Uterus (tissue), 4 donors: ENCODE results near the gene ALOX5AP. TPM values are rescaled to one million over a fixed set of nuclear protein-coding genes. Genes with fewer than 3 reads are reported as not detected.

Experiments used
- DNase-seq, 2 donors: peaks; one replicate each; pipeline ENCODE4 v3.0.0-alpha.2; 2019 to 2020
- H3K27ac ChIP-seq, 2 donors: fragments of 200-600 bp; sonication (generic); 1 replicate in 1 of 2; 2 replicates in 1 of 2; pipeline ENCODE4 v1.5.1; 2016 to 2018
- H3K27me3 ChIP-seq, 2 donors: fragments of 200-600 bp; sonication (generic); one replicate each; pipeline ENCODE4 v1.5.1; 2018 to 2019; ENCODE audit warnings: control low read depth in 1 of 2
- H3K36me3 ChIP-seq, 2 donors: fragments of 200-600 bp; sonication (generic); one replicate each; pipeline ENCODE4 v1.5.1; 2019; ENCODE audit warnings: control low read depth in 1 of 2
- H3K4me1 ChIP-seq, 2 donors: fragments of 200-600 bp; sonication (generic); one replicate each; pipeline ENCODE4 v1.5.1; 2018 to 2019; ENCODE audit warnings: control low read depth in 1 of 2
- H3K4me3 ChIP-seq, 2 donors: fragments of 200-600 bp; sonication (generic); 1 replicate in 1 of 2; 2 replicates in 1 of 2; pipeline ENCODE4 v1.5.1; 2018 to 2019; ENCODE audit warnings: mild to moderate bottlenecking in 1 of 2
- H3K9me3 ChIP-seq, 2 donors: fragments of 200-600 bp; sonication (generic); one replicate each; pipeline ENCODE4 v1.5.1; 2019; ENCODE audit warnings: control low read depth in 1 of 2
- POLR2A ChIP-seq, 2 donors: fragments of 450-650 bp; IDR thresholded peaks; one replicate each; pipeline ENCODE4 v1.6.1; 2016; ENCODE audit warnings: antibody characterized with exemption in 2 of 2, mild to moderate bottlenecking in 1 of 2, moderate library complexity in 1 of 2
- intact Hi-C: fragments of 100-400 bp; cut with DNase I; formaldehyde crosslinking; loops from one replicate; pipeline ENCODE4 v1.15.1; 2023; ENCODE audit warnings: low total_unique reads
- total RNA-seq, 4 donors: library from RNA; depleted of rRNA in 3 of 4; stranded (reverse); fragments of >200 nt in 3 of 4; gene quantifications; one replicate each; pipeline versions ENCODE4 v1.1.0 to v1.2.4, GENCODE V29; 2014 to 2023
- TF ChIP-seq, protein P1 (sequence below), 4 experiments: fragments of 200-600 bp in 2 of 4; fragments of 450-650 bp in 2 of 4; sonication (generic) in 2 of 4; IDR thresholded peaks; one replicate each; pipeline ENCODE4 v1.5.1; 2016 to 2019; ENCODE audit warnings: antibody characterized with exemption in 4 of 4, mild to moderate bottlenecking in 2 of 4, moderate library complexity in 1 of 4
- donor health status: DM: yes; HTN: yes; CAD: no.

Gene ALOX5AP
- total RNA-seq, 4 donors from 2014 or later, result 4.4 to 40.6 (median 12.7) TPM

DNA sequence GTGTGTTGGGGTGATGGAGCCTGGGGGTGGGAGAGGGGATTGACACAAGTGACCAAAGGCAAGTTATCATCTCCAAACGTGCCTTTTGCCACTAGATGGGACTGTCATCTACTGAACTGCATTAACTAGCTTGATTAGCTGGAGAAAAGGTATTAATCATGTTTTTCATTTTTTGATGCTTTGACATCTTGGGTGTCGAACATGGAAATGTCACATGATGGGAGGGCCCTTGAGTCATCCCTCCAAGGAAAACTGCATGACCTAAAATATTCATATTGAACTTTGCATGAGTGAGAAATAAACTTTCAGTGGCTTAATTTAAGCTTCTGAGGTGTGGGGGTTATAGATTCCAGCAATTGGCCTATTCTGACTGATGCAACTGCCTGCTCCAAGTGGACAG lies 73.3 kb downstream of the ALOX5AP start:
- intact Hi-C loops, result no loop called here

DNA sequence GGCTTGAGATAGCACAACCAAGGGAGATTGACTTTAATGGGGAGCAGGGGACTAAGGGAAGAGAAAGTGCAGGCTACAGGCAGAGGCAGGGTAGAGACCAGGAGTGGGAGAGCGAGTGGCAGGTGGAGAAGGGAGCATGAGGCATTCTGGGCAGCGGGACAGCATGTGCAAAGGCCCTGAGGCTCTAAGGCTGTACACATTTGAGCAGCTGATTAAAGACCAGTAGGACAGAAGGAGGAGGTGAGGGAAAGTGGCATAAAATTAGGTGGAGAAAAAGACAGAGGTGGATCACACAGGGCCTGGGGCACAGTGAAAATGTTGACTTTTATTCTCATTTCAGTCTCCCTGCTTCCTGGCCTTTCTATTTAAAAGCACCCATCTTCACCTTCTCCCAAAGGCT lies 74.4 kb downstream of the ALOX5AP start:
- no peaks in the 10 kb centered on the region for H3K4me1 ChIP-seq
- TF ChIP-seq, protein P1, sequence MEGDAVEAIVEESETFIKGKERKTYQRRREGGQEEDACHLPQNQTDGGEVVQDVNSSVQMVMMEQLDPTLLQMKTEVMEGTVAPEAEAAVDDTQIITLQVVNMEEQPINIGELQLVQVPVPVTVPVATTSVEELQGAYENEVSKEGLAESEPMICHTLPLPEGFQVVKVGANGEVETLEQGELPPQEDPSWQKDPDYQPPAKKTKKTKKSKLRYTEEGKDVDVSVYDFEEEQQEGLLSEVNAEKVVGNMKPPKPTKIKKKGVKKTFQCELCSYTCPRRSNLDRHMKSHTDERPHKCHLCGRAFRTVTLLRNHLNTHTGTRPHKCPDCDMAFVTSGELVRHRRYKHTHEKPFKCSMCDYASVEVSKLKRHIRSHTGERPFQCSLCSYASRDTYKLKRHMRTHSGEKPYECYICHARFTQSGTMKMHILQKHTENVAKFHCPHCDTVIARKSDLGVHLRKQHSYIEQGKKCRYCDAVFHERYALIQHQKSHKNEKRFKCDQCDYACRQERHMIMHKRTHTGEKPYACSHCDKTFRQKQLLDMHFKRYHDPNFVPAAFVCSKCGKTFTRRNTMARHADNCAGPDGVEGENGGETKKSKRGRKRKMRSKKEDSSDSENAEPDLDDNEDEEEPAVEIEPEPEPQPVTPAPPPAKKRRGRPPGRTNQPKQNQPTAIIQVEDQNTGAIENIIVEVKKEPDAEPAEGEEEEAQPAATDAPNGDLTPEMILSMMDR (IDR thresholded peaks at IDR 0.05), result no peak
- no peak for TF ChIP-seq POLR2A (IDR thresholded peaks at IDR 0.05)
- H3K27ac ChIP-seq, result no peak overlapping the region
- no peak for DNase-seq
- H3K27me3 ChIP-seq, result no peaks in the 10 kb centered on the region
- no peak overlapping the region for H3K4me3 ChIP-seq
- no peaks in the 10 kb centered on the region for H3K9me3 ChIP-seq
- intact Hi-C loops, result no loop called here
- H3K36me3 ChIP-seq, result no peaks in the 10 kb centered on the region

More for the DNA sequence above, 73.3 kb downstream of the ALOX5AP start:
- no peaks in the 10 kb centered on the region for H3K27me3 ChIP-seq
- no peak overlapping the region for H3K27ac ChIP-seq
- no peaks in the 10 kb centered on the region for H3K4me1 ChIP-seq
- H3K9me3 ChIP-seq, result no peaks in the 10 kb centered on the region
- no peak overlapping the region for H3K4me3 ChIP-seq
- TF ChIP-seq, protein P1 (IDR thresholded peaks at IDR 0.05), result no peak
- no peak for TF ChIP-seq POLR2A (IDR thresholded peaks at IDR 0.05)
- H3K36me3 ChIP-seq, result no peaks in the 10 kb centered on the region
- DNase-seq, result no peak

DNA sequence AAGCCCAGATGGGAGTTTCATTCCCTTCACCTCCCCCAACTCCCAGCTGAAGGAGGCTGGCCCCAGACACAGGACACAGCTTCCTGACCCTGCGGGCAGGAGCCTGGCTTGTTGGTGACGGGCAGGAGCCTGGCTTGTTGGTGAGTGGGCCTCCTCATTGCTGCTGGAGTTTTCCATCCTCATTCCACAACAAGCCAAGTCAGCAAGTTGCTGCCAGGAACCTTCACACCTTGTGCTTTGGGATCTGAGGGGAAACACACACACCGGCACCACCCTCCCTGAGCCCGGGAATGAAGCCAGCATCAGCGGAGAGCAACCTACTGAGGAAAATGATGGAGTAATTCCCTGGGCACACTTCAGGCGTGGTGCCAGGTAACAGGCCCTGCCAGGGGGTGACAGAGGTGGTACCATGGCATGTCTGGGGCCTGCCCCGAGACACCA lies 74.9 kb downstream of the ALOX5AP start:
- intact Hi-C loops, result no loop called here
- no peaks in the 10 kb centered on the region for H3K9me3 ChIP-seq
- H3K27ac ChIP-seq, result no peak overlapping the region
- no peak overlapping the region for H3K4me3 ChIP-seq
- H3K4me1 ChIP-seq, result no peaks in the 10 kb centered on the region
- DNase-seq, result no peak
- TF ChIP-seq, protein P1 (IDR thresholded peaks at IDR 0.05), result no peak
- TF ChIP-seq POLR2A (IDR thresholded peaks at IDR 0.05), result no peak
- H3K36me3 ChIP-seq, result no peaks in the 10 kb centered on the region
- no peaks in the 10 kb centered on the region for H3K27me3 ChIP-seq

DNA sequence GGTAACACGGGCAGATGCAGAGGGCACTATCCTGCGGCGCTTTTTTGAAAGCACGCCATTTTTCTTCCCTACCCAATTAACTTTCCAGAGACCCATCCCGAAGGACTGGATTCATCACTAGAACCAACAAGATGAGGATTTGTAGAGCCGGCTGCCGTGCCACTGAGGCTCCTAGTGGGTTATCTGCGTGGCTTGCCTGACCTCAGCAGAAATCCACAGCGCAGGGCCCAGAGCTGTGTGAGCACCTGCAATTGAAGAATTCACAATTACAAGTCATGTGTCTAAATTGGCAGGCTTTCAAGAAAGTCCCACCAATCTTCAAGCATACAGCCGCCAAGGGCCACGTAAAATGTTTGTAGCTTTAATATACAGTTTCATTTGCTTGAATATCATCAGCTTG lies 75.5 kb downstream of the ALOX5AP start:
- no peak for DNase-seq
- no peak for TF ChIP-seq POLR2A (IDR thresholded peaks at IDR 0.05)
- TF ChIP-seq, protein P1 (IDR thresholded peaks at IDR 0.05), result no peak
- intact Hi-C loops, result no loop called here
- Histone ChIP-seq H3K4me3 (no peak overlapping the region), H3K9me3 (no peaks in the 10 kb centered on the region), H3K36me3 (no peaks in the 10 kb centered on the region), H3K4me1 (no peaks in the 10 kb centered on the region), H3K27ac (no peak overlapping the region), H3K27me3 (no peaks in the 10 kb centered on the region)

Other genes with a start within 250 kb of the ALOX5AP start
- gene USPL1, start 117.6 kb upstream of the ALOX5AP start, total RNA-seq, result 10 to 100 TPM; 19.7 to 62.1 (median 27.1) TPM
- 10 to 100 TPM; 16.5 to 45.9 (median 19.1) TPM for gene MEDAG, start 170.7 kb downstream of the ALOX5AP start, total RNA-seq
- gene TEX26, start 197.1 kb downstream of the ALOX5AP start, total RNA-seq, result 1 to 10 TPM in 1 of 4 donors, not detected in 3; 1.2 TPM